HK-2 (cell line): Measurements from ENCODE around the gene EEF1AKMT2.

Experiments used
- DNase-seq: peaks from one replicate; pipeline ENCODE4 v3.0.0-alpha.2; 2018; ENCODE audit not compliant: unreplicated experiment

The EEF1AKMT2 gene

GRCh38 chr10:124737708-124738107 is 54.0 kb downstream of the EEF1AKMT2 start:
- no peak for DNase-seq

- no peak for DNase-seq
Measured at GRCh38 chr10:124737221-124737620, 54.5 kb downstream of the EEF1AKMT2 start.

GRCh38 chr10:124736491-124737136 is 55.1 kb downstream of the EEF1AKMT2 start:
- DNase-seq = peak; percentile 80

GRCh38 chr10:124735491-124736286 is 56.0 kb downstream of the EEF1AKMT2 start:
- no peak for DNase-seq

- no peak for DNase-seq
Measured at GRCh38 chr10:124734311-124735166, 57.1 kb downstream of the EEF1AKMT2 start.

GRCh38 chr10:124733571-124734245 is 58.0 kb downstream of the EEF1AKMT2 start:
- DNase-seq = no peak

- DNase-seq = peak; percentile 69
Measured at GRCh38 chr10:124732931-124733570, 58.6 kb downstream of the EEF1AKMT2 start.

- DNase-seq = no peak
Measured at GRCh38 chr10:124731551-124731950, 60.1 kb downstream of the EEF1AKMT2 start.

- no peak for DNase-seq
Measured at GRCh38 chr10:124730790-124731189, 60.9 kb downstream of the EEF1AKMT2 start.

- DNase-seq = no peak
Measured at GRCh38 chr10:124728830-124729661, 62.6 kb downstream of the EEF1AKMT2 start.

GRCh38 chr10:124728071-124728829 is 63.4 kb downstream of the EEF1AKMT2 start:
- no peak for DNase-seq

- no peak for DNase-seq
Measured at GRCh38 chr10:124727361-124727960, 64.2 kb downstream of the EEF1AKMT2 start.

- DNase-seq = no peak
Measured at GRCh38 chr10:124725791-124726190, 65.9 kb downstream of the EEF1AKMT2 start.

GRCh38 chr10:124725171-124725631 is 66.5 kb downstream of the EEF1AKMT2 start:
- DNase-seq = no peak

- no peak for DNase-seq
Measured at GRCh38 chr10:124724279-124725027, 67.2 kb downstream of the EEF1AKMT2 start.

GRCh38 chr10:124723826-124724225 is 67.9 kb downstream of the EEF1AKMT2 start:
- DNase-seq = no peak

- no peak for DNase-seq
Measured at GRCh38 chr10:124722798-124723783, 68.6 kb downstream of the EEF1AKMT2 start.
